B cell (primary cell): ENCODE measurements around the gene CHAF1A. TPM values are rescaled to one million over a fixed set of nuclear protein-coding genes. Genes with fewer than 3 reads are reported as not detected.

Experiments
- ATAC-seq: fragments of 200-7000 bp; cut with Tn5 transposase; one replicate; pipeline ENCODE4 v1.10.0; 2021; ENCODE audit warnings: low read depth, mild to moderate bottlenecking, moderate number of reproducible peaks, moderate library complexity
- CTCF ChIA-PET: fragments of 350-600 bp; sonication (Branson Sonifier 250); formaldehyde crosslinking; loops from one replicate; lab custom pipeline; 2021; ENCODE audit warnings: antibody characterized with exemption, inconsistent platforms; lab: Charles Lee
- POLR2A ChIA-PET: fragments of 350-600 bp; sonication (Branson Sonifier 250); formaldehyde crosslinking; loops from one replicate; lab custom pipeline; 2021; ENCODE audit warnings: antibody characterized with exemption; lab: Charles Lee
- DNase-seq: peaks from one replicate; pipeline ENCODE4 v3.0.0; 2013
- H2AFZ ChIP-seq: 2 replicates; pipeline ENCODE4 v1.6.1; 2012; ENCODE audit warnings: mild to moderate bottlenecking, low read depth, low read length; ENCODE audit not compliant: insufficient read depth, poor library complexity, severe bottlenecking
- H3K27ac ChIP-seq, 2 donors: 1 replicate in 1 of 2; 2 replicates in 1 of 2; pipeline ENCODE4 v1.5.1; 2012 to 2013; ENCODE audit warnings: low read length in 2 of 2, mild to moderate bottlenecking in 2 of 2, moderate library complexity in 1 of 2
- H3K27me3 ChIP-seq, 4 experiments: fragments of 200-600 bp in 1 of 4; sonication (generic) in 1 of 4; replicated peaks in 1 of 4; 1 replicate in 2 of 4; 2 replicates in 2 of 4; pipeline versions ENCODE4 v1.6.1 to v1.7.0; 2013 to 2016; ENCODE audit warnings: low read length in 3 of 4, mild to moderate bottlenecking in 2 of 4, mixed read lengths in 1 of 4, moderate library complexity in 1 of 4; ENCODE audit not compliant: insufficient read depth in 4 of 4, control insufficient read depth in 3 of 4; ENCODE audit errors: control extremely low read depth in 1 of 4
- H3K36me3 ChIP-seq, 2 experiments: replicated peaks in 1 of 2; 1 replicate in 1 of 2; 2 replicates in 1 of 2; pipeline versions ENCODE4 v1.6.1 to v1.7.1; 2013; ENCODE audit warnings: low read length in 1 of 2; ENCODE audit not compliant: insufficient read depth in 2 of 2, control insufficient read depth in 1 of 2; ENCODE audit errors: control extremely low read depth in 1 of 2, extremely low read depth in 1 of 2
- H3K4me1 ChIP-seq, 2 donors: fragments of 200-600 bp in 1 of 2; sonication (generic) in 1 of 2; 1 replicate in 1 of 2; 2 replicates in 1 of 2; pipeline versions ENCODE4 v1.5.1 to v1.6.1; 2013 to 2017; ENCODE audit warnings: low read length in 2 of 2; ENCODE audit not compliant: control insufficient read depth in 2 of 2, insufficient read depth in 2 of 2
- H3K4me2 ChIP-seq: replicated peaks from 2 replicates; pipeline ENCODE3; 2012; ENCODE audit warnings: mild to moderate bottlenecking, low read depth, low read length; ENCODE audit not compliant: poor library complexity, severe bottlenecking
- H3K4me3 ChIP-seq, 5 experiments: fragments of 200-600 bp in 1 of 5; sonication (generic) in 1 of 5; 1 replicate in 3 of 5; 2 replicates in 2 of 5; pipeline versions ENCODE4 v1.5.1 to v1.7.0; 2011 to 2016; ENCODE audit warnings: low read length in 4 of 5, mild to moderate bottlenecking in 4 of 5, low read depth in 2 of 5, control low read depth in 1 of 5, moderate library complexity in 1 of 5; ENCODE audit not compliant: insufficient read depth in 1 of 5; ENCODE audit errors: control extremely low read depth in 1 of 5, extremely low read depth in 1 of 5
- H3K79me2 ChIP-seq: fragments of 200-600 bp; sonication (generic); one replicate; pipeline ENCODE4 v1.6.0; 2016; ENCODE audit warnings: low read length; ENCODE audit not compliant: control insufficient read depth, insufficient read depth
- H3K9ac ChIP-seq: fragments of 200-600 bp; sonication (generic); 2 replicates; pipeline ENCODE4 v1.6.1; 2017; ENCODE audit warnings: mild to moderate bottlenecking, low read length, moderate library complexity
- H3K9me3 ChIP-seq, 3 donors: one replicate each; pipeline versions ENCODE4 v1.6.1 to v1.7.1; 2013; ENCODE audit warnings: low read length in 2 of 3; ENCODE audit not compliant: control insufficient read depth in 2 of 3, insufficient read depth in 1 of 3; ENCODE audit errors: control extremely low read depth in 1 of 3
- H4K20me1 ChIP-seq: 2 replicates; pipeline ENCODE4 v1.6.0; 2012; ENCODE audit warnings: mild to moderate bottlenecking, low read length; ENCODE audit not compliant: insufficient read depth, control insufficient read depth, poor library complexity, severe bottlenecking
- H3K27ac Mint-ChIP-seq: one replicate; pipeline ENCODE4 v1.8.0; 2021; ENCODE audit warnings: mixed read lengths
- H3K27me3 Mint-ChIP-seq: one replicate; pipeline ENCODE4 v1.8.0; 2021; ENCODE audit warnings: mixed read lengths
- H3K4me1 Mint-ChIP-seq: one replicate; pipeline ENCODE4 v1.8.0; 2021; ENCODE audit warnings: mixed read lengths
- H3K4me3 Mint-ChIP-seq: one replicate; pipeline ENCODE4 v1.8.0; 2021; ENCODE audit warnings: mixed read lengths
- H3K9me3 Mint-ChIP-seq: one replicate; pipeline ENCODE4 v1.8.0; 2022; ENCODE audit warnings: mixed read lengths; ENCODE audit not compliant: insufficient read depth
- EZH2 ChIP-seq: IDR thresholded peaks from 2 replicates; pipeline ENCODE4 v1.6.1; 2012; ENCODE audit warnings: borderline replicate concordance, low read depth, mild to moderate bottlenecking, moderate library complexity, low read length; ENCODE audit not compliant: insufficient read depth, poor library complexity, severe bottlenecking
- WGBS: methylation state at CpG from one replicate; pipeline ENCODE4 v1.1.5; 2013; ENCODE audit warnings: missing lambda C conversion rate; ENCODE audit not compliant: insufficient coverage; 5-methylcytosine and 5-hydroxymethylcytosine counted together
- intact Hi-C: fragments of 100-400 bp; cut with micrococcal nuclease; formaldehyde crosslinking; loops from one replicate; pipeline ENCODE4 v1.10.0; 2022
- polyA plus RNA-seq: library from polyadenylated mRNA; depleted of rRNA; stranded (reverse); fragments of >200 nt; gene quantifications from 2 replicates; pipeline ENCODE4 v1.2.3, GENCODE V29; 2012
- total RNA-seq, 2 donors: library from RNA; stranded (reverse); fragments of 120-200 nt in 1 of 2; gene quantifications; 1 replicate in 1 of 2; 2 replicates in 1 of 2; pipeline versions ENCODE4 v1.2.3 to v1.2.4, GENCODE V29; 2013 to 2022
- TF ChIP-seq, protein P1 (sequence below): fragments of 200-600 bp; IDR thresholded peaks from one replicate; pipeline ENCODE4 v1.8.0; 2022; ENCODE audit warnings: antibody characterized with exemption, mild to moderate bottlenecking

The CHAF1A gene
- total and polyA plus RNA-seq, 2 donors (not counting 1 experiment from before 2014, with no cell fraction given) = 15.1 to 19.7 TPM

DNA sequence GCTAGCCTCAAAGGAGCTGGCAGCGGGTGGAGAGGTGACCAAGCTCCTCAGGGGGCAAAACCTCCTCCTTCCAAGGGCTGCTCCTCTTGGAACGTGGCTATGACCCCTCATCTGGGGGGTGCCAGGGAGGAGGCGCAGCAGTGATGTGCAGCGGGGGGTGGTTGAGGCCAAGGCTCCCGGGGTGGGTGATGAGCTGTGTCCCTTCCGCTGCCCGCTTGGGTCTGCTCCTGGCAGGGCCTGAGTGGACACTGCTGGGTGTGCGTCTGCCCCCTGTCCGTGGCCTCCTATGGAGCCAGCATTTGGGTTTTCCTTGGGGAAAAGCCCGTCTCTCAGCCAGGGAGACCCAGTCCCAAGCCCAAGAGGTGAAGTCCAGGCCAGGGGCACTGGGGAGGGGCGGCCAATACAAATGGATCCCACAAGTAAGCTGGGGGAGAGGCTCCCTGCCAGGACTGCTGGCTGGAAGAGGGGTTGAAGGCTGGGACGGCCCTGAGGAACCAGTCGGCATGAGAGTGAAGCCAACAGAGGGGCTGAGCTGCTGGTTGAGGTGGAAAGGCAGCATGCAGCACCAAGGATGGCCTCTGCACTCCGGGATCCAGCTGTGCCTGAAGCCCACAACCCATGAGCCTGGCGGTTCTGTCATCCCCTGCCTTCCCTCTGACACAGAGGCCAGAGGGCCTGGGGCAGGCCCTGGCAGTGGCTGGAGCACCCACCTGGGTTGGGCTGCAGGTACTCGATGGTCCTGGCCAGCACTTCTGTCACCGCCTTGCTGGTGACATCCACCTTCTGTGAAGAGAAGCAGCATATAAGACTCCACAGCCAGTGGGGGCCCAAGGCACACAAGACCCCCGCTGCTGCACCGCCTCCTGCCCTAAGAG is 36.4 kb upstream of the CHAF1A start:
- H3K9me3 ChIP-seq = no peaks in the 10 kb centered on the region
- TF ChIP-seq, protein P1, sequence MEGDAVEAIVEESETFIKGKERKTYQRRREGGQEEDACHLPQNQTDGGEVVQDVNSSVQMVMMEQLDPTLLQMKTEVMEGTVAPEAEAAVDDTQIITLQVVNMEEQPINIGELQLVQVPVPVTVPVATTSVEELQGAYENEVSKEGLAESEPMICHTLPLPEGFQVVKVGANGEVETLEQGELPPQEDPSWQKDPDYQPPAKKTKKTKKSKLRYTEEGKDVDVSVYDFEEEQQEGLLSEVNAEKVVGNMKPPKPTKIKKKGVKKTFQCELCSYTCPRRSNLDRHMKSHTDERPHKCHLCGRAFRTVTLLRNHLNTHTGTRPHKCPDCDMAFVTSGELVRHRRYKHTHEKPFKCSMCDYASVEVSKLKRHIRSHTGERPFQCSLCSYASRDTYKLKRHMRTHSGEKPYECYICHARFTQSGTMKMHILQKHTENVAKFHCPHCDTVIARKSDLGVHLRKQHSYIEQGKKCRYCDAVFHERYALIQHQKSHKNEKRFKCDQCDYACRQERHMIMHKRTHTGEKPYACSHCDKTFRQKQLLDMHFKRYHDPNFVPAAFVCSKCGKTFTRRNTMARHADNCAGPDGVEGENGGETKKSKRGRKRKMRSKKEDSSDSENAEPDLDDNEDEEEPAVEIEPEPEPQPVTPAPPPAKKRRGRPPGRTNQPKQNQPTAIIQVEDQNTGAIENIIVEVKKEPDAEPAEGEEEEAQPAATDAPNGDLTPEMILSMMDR = no peak
- TF ChIP-seq EZH2 = no peak
- H3K9ac ChIP-seq = no peak overlapping the region
- ChIA-PET CTCF (interaction anchor here (1.1 to 1.6 kb wide), 3 partner anchors 8 to 16 kb away, joined by 3 to 6 read pairs (median 5); no protein-coding TSS in a partner anchor), POLR2A (interaction anchor here (0.8 to 1.3 kb wide), 3 partner anchors 10 to 103 kb away, joined by 3 to 10 read pairs (median 3); partner anchors contain the start of gene MPND)
- no peaks in the 10 kb centered on the region for H3K9me3 Mint-ChIP-seq
- intact Hi-C loops = no loop called here
- ATAC-seq (no peak), DNase-seq (no peak)
- no peak overlapping the region for H3K4me2 ChIP-seq
- peaks cover 4% of the 10 kb centered on the region for H3K79me2 ChIP-seq
- H3K36me3 ChIP-seq = peaks cover 0 to 39% of the 10 kb centered on the region in 2 experiments
- no peak overlapping the region for H2AFZ ChIP-seq
- H3K27ac ChIP-seq = no peak overlapping the region
- H3K4me1 Mint-ChIP-seq = peaks cover 34% of the 10 kb centered on the region
- H3K27me3 Mint-ChIP-seq = no peaks in the 10 kb centered on the region
- peak overlapping the region; percentile 78 for H3K27ac Mint-ChIP-seq
- peaks cover 30 to 37% of the 10 kb centered on the region in 2 donors for H3K4me1 ChIP-seq
- 97% methylated on average over 17 of the region's 19 CpGs for WGBS
- peaks cover 10% of the 10 kb centered on the region for H4K20me1 ChIP-seq
- H3K27me3 ChIP-seq = no peaks in the 10 kb centered on the region
- H3K4me3 ChIP-seq = no peak overlapping the region
- no peak overlapping the region for H3K4me3 Mint-ChIP-seq
